HepG2 (cell line): ENCODE data around the gene ZFP36L2. TPM values are rescaled to one million over a fixed set of nuclear protein-coding genes. Genes with fewer than 3 reads are reported as not detected.
A peak's percentile ranks its signal among the peaks of the same experiment; 100 is the strongest.

Source experiments
- GATAD2A ChIP-seq: IDR thresholded peaks from 2 replicates; pipeline ENCODE4 v1.6.1; 2016
- HDAC2 ChIP-seq: sonication (generic); formaldehyde crosslinking; IDR thresholded peaks from 2 replicates; pipeline ENCODE4 v1.4.0; 2020; ENCODE audit warnings: missing genetic modification reagents
- HNRNPH1 ChIP-seq: fragments of 200-400 bp; formaldehyde crosslinking; optimal IDR thresholded peaks from 2 replicates; pipeline ENCODE3; 2017; ENCODE audit warnings: mild to moderate bottlenecking, low read depth, low read length
- JUNB ChIP-seq: sonication (generic); formaldehyde crosslinking; IDR thresholded peaks from 2 replicates; pipeline ENCODE4 v1.8.0; 2022; ENCODE audit warnings: missing genetic modification reagents, mild to moderate bottlenecking, borderline replicate concordance
- KAT8 ChIP-seq: IDR thresholded peaks from 2 replicates; pipeline ENCODE4 v1.6.1; 2016; ENCODE audit warnings: missing genetic modification reagents, missing compliant biosample characterization
- MEIS1 ChIP-seq: sonication (generic); formaldehyde crosslinking; IDR thresholded peaks from 2 replicates; pipeline ENCODE4 v1.9.0; 2021; ENCODE audit warnings: mild to moderate bottlenecking, missing genetic modification reagents, moderate library complexity, borderline replicate concordance
- MTF1 ChIP-seq: sonication (generic); formaldehyde crosslinking; IDR thresholded peaks from 2 replicates; pipeline ENCODE4 v1.5.0; 2020; ENCODE audit warnings: missing genetic modification reagents
- NBN ChIP-seq: fragments of 450-650 bp; conservative IDR thresholded peaks from 2 replicates; pipeline ENCODE4 v1.6.1; 2017
- NR3C1 ChIP-seq: sonication (generic); formaldehyde crosslinking; IDR thresholded peaks from 2 replicates; pipeline ENCODE4 v1.4.0; 2020; ENCODE audit warnings: missing genetic modification reagents
- POLR2G ChIP-seq: fragments of 200-400 bp; formaldehyde crosslinking; IDR thresholded peaks from 2 replicates; pipeline ENCODE4 v1.6.1; 2018; ENCODE audit warnings: mild to moderate bottlenecking, low read depth, low read length, moderate library complexity
- SIN3B ChIP-seq: fragments of 150-350 bp; IDR thresholded peaks from 2 replicates; pipeline ENCODE4 v1.6.1; 2014; ENCODE audit warnings: low read length
- SMARCE1 ChIP-seq: fragments of 450-650 bp; IDR thresholded peaks from 2 replicates; pipeline ENCODE4 v1.6.1; 2017; ENCODE audit warnings: borderline replicate concordance
- STAT5B ChIP-seq: sonication (generic); formaldehyde crosslinking; IDR thresholded peaks from 2 replicates; pipeline ENCODE4 v1.4.0; 2020; ENCODE audit warnings: missing genetic modification reagents
- THYN1 ChIP-seq: sonication (generic); formaldehyde crosslinking; IDR thresholded peaks from 2 replicates; pipeline ENCODE4 v1.8.1; 2023; ENCODE audit warnings: low read depth, mild to moderate bottlenecking, moderate library complexity, missing genetic modification reagents, borderline replicate concordance
- ZBTB42 ChIP-seq: sonication (generic); formaldehyde crosslinking; IDR thresholded peaks from 2 replicates; pipeline ENCODE4 v1.5.0; 2020; ENCODE audit warnings: mild to moderate bottlenecking, missing genetic modification reagents
- ZNF275 ChIP-seq: sonication (generic); formaldehyde crosslinking; IDR thresholded peaks from 2 replicates; pipeline ENCODE4 v1.8.0; 2022; ENCODE audit warnings: missing genetic modification reagents, mild to moderate bottlenecking, inconsistent platforms, borderline replicate concordance
- ZNF276 ChIP-seq: sonication (generic); formaldehyde crosslinking; IDR thresholded peaks from 2 replicates; pipeline ENCODE4 v1.4.0; 2020; ENCODE audit warnings: mild to moderate bottlenecking, low read depth, missing genetic modification reagents
- ZNF337 ChIP-seq: sonication (generic); formaldehyde crosslinking; IDR thresholded peaks from 2 replicates; pipeline ENCODE4 v1.5.1; 2020; ENCODE audit warnings: missing genetic modification reagents, low read depth, mild to moderate bottlenecking, borderline replicate concordance
- ZNF484 ChIP-seq: sonication (generic); formaldehyde crosslinking; IDR thresholded peaks from 2 replicates; pipeline ENCODE4 v1.5.1; 2020; ENCODE audit warnings: mild to moderate bottlenecking, low read depth, missing genetic modification reagents, borderline replicate concordance
- ZSCAN22 ChIP-seq: sonication (generic); formaldehyde crosslinking; IDR thresholded peaks from 2 replicates; pipeline ENCODE4 v1.4.0; 2020; ENCODE audit warnings: mild to moderate bottlenecking, missing genetic modification reagents
- ZSCAN9 ChIP-seq: IDR thresholded peaks from 2 replicates; pipeline ENCODE4 v1.6.1; 2016; ENCODE audit warnings: borderline replicate concordance
- polyA plus RNA-seq, 8 experiments: library from polyadenylated mRNA; depleted of rRNA in 3 of 8; stranded (reverse) in 7 of 8; unstranded in 1 of 8; fragments of >200 nt; fragmentation: Illumina TruSeq in 4 of 8; extraction: Trizol in 4 of 8; gene quantifications; 2 replicates each; pipeline versions ENCODE4 v1.2.1 to v1.2.3, GENCODE V29; 2011 to 2016; ENCODE audit warnings: low read depth in 4 of 8, missing spikeins in 1 of 8, mixed read lengths in 1 of 8; ENCODE audit not compliant: insufficient read depth in 1 of 8
- total RNA-seq, 5 experiments: library from RNA; depleted of rRNA; stranded (reverse); fragments of >200 nt; fragmentation: Illumina TruSeq; extraction: Trizol; gene quantifications; 2 replicates each; pipeline ENCODE4 v1.2.3, GENCODE V29; 2016; ENCODE audit warnings: low read depth in 1 of 5
- TF ChIP-seq, protein P1 (sequence below): sonication (generic); formaldehyde crosslinking; IDR thresholded peaks from 2 replicates; pipeline ENCODE4 v1.5.1; 2020; ENCODE audit warnings: mild to moderate bottlenecking, moderate library complexity, missing genetic modification reagents
- TF ChIP-seq, protein P2 (sequence below): sonication (generic); formaldehyde crosslinking; IDR thresholded peaks from 2 replicates; pipeline ENCODE4 v1.8.1; 2023; ENCODE audit warnings: mild to moderate bottlenecking, missing genetic modification reagents
- TF ChIP-seq, protein P3 (sequence below): sonication (generic); formaldehyde crosslinking; IDR thresholded peaks from 2 replicates; pipeline ENCODE4 v1.4.0; 2020; ENCODE audit warnings: mild to moderate bottlenecking, missing genetic modification reagents

ZFP36L2 gene
- total and polyA plus RNA-seq, 2 of the 13 experiments (the other 11 are each of a cell fraction or from before 2014, with no cell fraction given) = 11.2 to 21.8 TPM

DNA sequence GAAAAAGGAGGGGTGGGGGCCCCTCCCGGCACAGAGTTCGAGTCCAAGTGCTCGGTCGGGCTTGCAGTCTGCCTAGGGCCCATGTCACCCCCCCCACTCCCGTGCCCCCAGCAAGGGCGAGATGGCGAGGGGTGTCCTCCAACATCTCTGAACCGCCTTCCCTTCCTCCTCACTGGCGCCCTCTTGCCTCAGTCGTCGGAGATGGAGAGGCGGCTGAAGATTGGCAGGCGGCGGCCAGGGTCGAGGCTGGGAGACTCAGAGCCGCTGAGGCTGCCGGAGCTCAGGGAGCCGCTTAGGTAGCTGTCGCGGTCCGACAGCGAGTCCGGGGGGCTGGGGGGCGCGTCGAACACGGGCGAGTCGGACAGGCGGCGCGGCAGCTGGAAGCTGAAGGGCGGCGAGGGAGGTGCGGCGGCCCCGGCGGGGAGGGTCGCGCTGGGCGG is 2.3 kb downstream of the ZFP36L2 start (continued):
- TF ChIP-seq, protein P1, sequence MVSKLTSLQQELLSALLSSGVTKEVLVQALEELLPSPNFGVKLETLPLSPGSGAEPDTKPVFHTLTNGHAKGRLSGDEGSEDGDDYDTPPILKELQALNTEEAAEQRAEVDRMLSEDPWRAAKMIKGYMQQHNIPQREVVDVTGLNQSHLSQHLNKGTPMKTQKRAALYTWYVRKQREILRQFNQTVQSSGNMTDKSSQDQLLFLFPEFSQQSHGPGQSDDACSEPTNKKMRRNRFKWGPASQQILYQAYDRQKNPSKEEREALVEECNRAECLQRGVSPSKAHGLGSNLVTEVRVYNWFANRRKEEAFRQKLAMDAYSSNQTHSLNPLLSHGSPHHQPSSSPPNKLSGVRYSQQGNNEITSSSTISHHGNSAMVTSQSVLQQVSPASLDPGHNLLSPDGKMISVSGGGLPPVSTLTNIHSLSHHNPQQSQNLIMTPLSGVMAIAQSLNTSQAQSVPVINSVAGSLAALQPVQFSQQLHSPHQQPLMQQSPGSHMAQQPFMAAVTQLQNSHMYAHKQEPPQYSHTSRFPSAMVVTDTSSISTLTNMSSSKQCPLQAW = peak; percentile 64; the same call in 1 of the 2 replicates
- TF ChIP-seq KAT8 (CRISPR knock-in tag) = peak; percentile 53
- peak; percentile 57; the same call in 1 of the 2 replicates for TF ChIP-seq POLR2G
- TF ChIP-seq, protein P2, sequence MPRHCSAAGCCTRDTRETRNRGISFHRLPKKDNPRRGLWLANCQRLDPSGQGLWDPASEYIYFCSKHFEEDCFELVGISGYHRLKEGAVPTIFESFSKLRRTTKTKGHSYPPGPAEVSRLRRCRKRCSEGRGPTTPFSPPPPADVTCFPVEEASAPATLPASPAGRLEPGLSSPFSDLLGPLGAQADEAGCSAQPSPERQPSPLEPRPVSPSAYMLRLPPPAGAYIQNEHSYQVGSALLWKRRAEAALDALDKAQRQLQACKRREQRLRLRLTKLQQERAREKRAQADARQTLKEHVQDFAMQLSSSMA (CRISPR knock-in tag) = no peak
- no peak for TF ChIP-seq MTF1
- no peak for TF ChIP-seq STAT5B (CRISPR knock-in tag)
- TF ChIP-seq HNRNPH1 = no peak
- TF ChIP-seq ZNF337 (CRISPR knock-in tag) = no peak
- TF ChIP-seq ZSCAN22 (CRISPR knock-in tag) = no peak
- no peak for TF ChIP-seq JUNB (CRISPR knock-in tag)
- no peak for TF ChIP-seq ZNF275 (CRISPR knock-in tag)
- TF ChIP-seq, protein P3, sequence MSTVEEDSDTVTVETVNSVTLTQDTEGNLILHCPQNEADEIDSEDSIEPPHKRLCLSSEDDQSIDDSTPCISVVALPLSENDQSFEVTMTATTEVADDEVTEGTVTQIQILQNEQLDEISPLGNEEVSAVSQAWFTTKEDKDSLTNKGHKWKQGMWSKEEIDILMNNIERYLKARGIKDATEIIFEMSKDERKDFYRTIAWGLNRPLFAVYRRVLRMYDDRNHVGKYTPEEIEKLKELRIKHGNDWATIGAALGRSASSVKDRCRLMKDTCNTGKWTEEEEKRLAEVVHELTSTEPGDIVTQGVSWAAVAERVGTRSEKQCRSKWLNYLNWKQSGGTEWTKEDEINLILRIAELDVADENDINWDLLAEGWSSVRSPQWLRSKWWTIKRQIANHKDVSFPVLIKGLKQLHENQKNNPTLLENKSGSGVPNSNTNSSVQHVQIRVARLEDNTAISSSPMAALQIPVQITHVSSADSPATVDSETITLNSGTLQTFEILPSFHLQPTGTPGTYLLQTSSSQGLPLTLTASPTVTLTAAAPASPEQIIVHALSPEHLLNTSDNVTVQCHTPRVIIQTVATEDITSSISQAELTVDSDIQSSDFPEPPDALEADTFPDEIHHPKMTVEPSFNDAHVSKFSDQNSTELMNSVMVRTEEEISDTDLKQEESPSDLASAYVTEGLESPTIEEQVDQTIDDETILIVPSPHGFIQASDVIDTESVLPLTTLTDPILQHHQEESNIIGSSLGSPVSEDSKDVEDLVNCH (CRISPR knock-in tag) = no peak
- TF ChIP-seq THYN1 (CRISPR knock-in tag) = no peak
- no peak for TF ChIP-seq NR3C1 (CRISPR knock-in tag)
- no peak for TF ChIP-seq SMARCE1
- TF ChIP-seq ZBTB42 (CRISPR knock-in tag) = no peak
- 0 out of 2 replicates have a peak, but pooled peaks have one; percentile 56 for TF ChIP-seq ZNF276
- no peak; the same call in 1 of the 2 replicates for TF ChIP-seq MEIS1 (CRISPR knock-in tag)
- TF ChIP-seq ZNF484 (CRISPR knock-in tag) = no peak
- no peak for TF ChIP-seq SIN3B
- peak; percentile 76 for TF ChIP-seq GATAD2A (CRISPR knock-in tag)
- peak; percentile 73 for TF ChIP-seq HDAC2 (CRISPR knock-in tag)
- no peak for TF ChIP-seq NBN
- TF ChIP-seq ZSCAN9 = no peak
